HG02870 (cell line): ENCODE measurements around the gene VAMP8.
"Not testable (repeated sequence)": the region's sequence is repeated elsewhere in the genome, so short reads cannot be mapped to it uniquely, and the experiment has no call there.

Source experiments
- ATAC-seq: cut with Tn5 transposase; IDR thresholded peaks from one replicate; pipeline ENCODE4 v1.9.1; 2021; ENCODE audit warnings: mild to moderate bottlenecking, moderate library complexity; ENCODE audit not compliant: unreplicated experiment

VAMP8 gene

DNA sequence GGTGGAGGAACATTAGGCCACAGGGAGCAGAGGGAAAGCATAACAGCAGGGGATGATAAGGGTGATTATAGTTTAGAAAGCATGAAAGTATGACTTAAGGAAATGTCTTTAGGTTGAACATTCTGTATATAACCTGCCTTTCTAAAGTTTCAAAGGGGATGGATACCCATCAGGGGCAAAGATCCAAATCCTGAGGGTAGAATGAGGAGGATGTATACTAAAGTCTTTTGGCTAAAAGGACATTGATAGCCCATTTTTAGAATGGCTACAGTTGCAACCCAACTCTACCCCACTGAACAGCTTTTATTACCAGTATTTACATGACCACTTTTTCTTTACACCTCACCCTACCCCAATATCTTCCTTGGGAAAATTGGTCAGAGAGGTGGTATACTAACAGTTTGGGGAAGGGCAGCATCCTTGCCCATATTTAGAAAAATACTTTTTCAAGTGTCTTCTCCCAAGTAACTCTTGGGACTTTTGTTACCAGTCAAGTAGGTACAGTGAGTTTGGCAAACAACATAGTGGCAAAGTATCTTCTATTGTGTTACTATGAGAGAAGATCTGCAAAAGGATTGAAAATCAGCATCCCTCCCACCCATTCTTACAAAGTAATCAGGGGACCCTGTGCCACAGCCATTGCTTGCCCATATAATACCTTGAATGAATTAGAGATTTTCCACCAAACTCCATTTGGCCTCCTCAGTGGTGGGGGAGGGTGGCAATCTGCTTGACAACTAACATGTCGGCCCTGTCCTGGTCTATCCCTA lies 30.1 kb upstream of the VAMP8 start:
- no peak for ATAC-seq

DNA sequence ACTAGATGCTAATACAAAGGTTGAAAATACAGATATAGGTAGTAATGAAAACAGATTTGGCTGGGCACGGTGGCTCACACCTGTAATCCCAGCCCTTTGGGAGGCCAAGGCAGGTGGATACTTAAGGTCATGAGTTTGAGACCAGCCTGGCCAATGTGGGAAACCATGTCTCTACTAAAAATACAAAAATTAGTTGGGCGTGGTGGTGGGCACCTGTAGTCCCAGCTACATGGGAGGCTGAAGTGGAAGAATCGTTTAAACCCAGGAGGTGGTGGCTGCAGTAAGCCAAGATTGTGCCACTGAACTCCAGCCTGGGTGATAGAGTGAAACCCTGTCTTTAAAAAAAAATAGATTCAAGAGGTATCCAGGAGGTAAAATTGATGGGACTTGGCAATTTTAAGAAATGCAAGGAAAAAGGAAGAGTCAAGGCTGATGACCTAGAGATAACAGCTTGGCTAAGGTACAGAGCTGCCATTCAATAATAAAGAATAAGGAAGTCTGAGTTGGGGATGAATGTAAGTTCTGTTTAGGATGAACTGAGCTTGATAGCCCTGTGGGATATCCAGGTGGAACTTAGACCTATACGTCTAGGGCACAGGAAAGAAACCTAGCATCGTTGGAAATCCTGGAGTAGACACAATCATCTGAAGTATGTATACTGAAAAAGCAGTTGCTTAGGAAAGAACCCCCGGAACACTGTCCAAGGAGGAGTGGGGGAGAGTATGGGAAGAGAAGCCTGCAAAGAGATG lies 29.4 kb upstream of the VAMP8 start:
- ATAC-seq, result no peak

DNA sequence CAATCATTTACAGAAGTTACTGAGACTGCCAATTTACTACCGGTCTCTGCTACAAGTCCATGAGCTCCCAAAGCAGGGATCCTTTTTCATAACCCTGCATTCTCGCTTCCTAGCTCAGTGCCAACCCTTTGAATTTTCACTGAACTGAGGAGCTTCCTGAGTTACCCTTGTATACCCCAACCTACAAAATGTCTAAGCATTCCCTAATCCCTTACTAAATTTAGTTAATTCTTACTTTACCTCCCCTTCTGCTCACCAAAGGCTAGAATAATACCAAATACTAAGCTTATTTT lies 28.8 kb upstream of the VAMP8 start:
- no peak for ATAC-seq

DNA sequence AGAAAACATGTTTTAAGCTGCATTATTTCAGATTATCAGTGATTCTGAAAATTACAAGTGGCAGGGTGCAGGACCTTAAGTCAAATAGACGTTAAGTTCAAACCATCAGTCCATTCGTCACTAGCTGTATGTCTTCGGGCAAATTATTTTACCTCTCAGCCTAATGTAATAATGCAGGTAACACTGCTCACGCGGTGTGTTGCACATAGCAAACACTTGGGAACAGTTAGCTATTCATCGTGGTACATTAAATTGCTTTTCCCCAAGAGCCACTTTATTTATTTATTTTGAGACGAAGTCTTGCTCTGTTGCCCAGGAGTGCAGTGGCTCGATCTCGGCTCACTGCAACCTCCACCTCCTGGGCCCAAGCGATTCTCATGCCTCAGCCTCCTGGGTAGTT lies 28.3 kb upstream of the VAMP8 start:
- ATAC-seq, result no peak

DNA sequence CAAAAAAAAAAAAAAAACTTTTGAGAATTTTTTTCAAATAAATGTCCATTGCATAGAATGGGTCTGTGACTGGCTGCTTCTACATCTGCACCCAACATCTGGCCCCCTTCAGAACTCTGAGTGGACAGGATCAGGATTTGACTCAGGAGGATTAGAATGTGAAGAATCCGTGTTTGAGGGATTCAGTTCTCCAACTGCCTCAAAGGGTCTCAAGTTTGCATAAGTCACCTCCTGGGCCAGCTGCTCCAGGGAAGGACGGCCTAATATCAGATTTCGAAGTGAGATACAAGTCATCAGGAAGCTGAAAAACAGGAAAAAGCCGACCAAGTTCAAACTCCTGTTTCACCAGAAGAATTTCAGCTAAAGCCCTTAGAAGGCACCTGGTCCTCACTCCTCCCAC lies 27.6 kb upstream of the VAMP8 start:
- no peak for ATAC-seq

DNA sequence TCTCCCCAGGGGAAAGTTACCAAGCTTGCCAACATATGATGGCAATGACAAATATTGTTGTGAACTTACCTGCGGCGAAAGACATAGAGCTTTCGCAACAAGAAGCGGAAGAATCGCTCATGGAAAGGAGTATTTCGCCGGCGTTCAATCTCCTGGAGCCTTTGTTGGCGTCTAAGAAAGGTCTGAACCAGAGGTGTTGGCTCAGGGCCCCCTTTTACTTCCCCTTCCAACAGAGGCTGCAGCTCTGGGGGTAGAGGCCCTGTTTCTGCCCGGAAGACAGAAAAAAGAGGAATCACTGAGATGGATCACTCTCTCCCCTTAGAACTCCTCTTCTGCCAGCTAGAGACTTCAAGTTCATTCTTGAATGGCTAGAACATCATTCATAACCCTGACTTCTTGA lies 26.9 kb upstream of the VAMP8 start:
- ATAC-seq, result no peak

DNA sequence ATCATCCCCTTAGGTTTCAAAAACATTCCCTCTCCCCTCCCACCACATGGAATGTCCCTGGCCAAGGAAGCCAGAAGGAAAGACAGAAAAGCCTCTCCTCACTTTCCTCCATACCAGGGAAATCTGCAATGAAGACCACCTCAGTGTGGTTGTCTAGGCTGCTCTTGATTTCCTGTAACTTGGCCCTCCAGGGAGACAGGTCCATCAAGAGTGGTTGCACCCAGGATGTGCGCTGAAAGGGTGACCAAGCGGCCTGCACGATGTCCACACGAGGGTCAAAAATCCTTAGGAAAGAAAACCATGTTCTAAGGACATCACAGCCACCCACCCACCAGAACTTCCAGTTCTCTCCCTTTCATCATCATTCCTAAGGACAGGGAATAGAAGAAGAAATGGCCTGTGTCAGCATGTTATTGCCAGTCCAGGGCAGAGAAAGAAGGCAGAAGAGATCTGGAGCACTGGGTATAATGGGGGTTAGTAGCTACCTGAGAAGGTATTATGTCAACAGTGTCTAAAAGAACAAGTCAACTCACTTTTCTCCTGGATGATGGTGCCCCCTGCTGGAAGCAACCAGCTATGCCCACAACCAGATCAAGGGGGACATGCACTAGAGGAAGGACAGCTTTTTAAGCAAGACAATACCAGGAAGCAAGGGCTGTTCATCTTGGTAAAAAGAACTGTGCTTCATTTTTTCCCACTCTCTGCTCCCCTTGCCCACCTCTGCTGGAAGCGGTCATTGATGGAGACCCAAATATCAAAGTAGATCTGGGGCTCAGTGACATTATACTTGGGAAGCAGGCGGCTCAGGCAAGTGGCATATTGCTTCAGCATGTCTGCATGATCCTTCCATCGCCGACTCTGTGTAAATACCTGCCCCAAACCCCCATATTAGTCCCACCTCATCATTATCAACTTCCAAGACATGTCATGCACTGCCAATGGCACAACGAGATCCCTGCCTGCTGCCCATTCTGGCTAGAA lies 25.4 kb upstream of the VAMP8 start:
- no peak for ATAC-seq

DNA sequence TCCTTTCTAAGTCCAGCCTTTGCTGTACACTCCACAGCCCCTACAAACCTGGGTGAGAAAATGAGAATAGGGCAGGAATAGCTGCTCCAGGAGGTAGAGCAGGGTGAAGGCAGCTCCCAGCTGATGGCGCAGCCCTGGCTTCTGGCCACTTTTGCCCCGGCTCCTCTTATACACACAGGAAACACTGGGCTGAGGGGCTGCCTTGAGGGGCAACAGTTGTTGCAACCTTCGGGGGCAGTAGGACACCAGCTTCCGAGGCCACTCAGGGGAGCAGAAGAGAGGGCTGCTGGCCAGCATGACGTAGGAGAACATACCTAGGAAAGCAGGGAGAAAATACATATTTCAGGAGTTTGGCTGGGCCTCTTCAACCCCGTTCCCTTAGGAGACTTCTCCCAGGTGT lies 24.2 kb upstream of the VAMP8 start:
- ATAC-seq, result no peak

DNA sequence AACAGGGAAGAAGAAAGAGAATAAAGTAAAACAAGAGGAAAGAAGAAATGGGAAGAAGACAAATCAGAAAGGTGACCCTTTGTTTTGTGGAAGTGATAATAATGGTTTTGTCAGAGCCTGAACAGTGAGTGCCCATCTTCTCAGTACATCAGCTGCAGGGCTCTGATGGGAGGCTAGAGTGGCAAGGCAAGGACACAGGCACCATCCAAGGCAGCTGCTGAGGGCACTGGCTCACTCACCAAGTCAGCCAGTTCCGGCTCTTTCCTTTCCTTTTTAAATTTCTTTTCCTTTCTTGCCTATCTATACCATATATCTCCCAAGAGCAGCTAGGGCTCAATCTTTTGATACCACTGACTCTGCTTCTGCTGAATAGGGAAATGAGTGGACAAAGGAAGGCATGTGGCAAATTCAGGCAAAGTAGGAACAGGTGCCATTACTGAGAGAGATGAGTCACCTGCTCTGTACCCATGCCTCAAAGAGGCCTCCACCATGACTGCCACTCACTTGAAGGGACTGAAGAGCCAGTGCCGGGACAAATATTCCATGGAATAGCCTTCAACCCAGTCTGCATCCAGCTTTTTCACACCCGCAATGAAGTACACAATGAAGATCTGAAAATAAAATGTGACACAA lies 22.3 kb upstream of the VAMP8 start:
- no peak for ATAC-seq

DNA sequence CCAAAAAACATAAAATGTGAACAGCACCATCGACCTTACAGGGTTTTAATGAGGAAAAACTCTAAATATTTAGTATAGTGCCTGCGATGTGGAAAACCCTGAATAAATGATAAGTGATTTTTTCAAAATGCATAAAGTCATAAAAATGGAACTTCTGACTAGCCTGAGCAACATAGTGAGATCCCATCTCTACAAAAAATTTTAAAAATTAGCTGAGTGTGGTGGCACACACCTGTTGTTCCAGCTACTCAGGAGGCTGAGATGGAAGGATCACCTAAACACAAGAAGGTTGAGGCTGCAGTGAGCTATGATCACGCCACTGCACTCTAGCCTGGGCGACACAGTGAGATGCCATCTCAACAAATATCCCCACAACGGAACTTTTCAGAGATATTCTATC lies 20.3 kb upstream of the VAMP8 start:
- no peak for ATAC-seq

DNA sequence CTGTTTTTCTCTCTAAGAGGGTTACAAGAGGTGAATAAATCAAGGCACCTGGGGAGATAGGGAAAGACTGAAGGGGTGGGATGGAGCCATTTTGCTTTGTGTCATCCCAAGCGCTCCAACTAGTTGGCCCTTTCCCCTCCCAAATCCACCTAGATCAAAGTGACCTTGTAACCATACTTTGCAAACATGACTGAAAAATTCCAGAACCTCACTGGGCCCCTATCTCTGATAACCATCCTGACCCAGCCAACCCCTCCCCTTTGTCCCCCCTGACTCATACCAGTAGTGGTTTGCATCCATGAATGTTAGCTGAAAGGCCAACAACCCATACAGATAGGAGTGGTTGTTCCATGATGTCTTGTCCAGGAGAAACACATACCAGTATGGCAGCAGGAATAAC lies 19.2 kb upstream of the VAMP8 start:
- ATAC-seq, result no peak

DNA sequence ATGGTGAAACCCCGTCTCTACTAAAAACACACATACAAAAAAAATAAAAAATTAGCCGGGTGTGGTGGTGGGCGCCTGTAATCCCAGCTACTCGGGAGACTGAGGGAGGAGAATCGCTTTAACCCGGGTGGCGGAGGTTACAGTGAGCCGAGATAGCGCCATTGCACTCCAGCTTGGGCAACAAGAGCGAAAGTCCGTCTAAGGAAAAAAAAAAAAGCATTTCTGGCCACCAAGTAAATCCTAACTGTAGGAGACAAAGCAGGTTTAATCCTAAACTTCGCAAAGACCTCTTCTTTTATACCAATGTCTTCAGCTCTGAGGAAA lies 17.0 kb upstream of the VAMP8 start:
- not testable (repeated sequence) for ATAC-seq

DNA sequence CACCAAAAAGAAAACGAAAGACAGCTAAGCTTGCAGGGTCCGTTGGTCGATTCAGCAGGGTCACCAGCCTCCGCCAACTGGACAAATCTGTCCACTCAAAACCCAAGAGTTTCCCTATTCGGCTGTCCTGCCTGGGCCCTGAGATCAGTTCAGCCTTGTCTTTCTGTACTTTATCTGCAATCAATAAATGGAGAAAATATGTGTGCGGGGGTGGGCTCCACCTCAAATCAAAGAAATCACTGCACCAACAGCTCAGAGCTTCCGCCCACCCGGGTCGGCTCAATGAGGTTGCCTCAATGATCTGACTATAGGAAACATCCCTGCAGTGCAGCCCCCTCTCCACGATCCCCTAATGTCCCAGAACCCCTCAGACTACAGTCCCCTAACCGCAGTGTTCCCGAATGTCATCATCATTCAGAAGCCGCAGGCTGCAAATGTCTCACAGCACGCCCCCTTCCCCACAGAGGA lies 16.5 kb upstream of the VAMP8 start:
- peak; percentile 18 for ATAC-seq

DNA sequence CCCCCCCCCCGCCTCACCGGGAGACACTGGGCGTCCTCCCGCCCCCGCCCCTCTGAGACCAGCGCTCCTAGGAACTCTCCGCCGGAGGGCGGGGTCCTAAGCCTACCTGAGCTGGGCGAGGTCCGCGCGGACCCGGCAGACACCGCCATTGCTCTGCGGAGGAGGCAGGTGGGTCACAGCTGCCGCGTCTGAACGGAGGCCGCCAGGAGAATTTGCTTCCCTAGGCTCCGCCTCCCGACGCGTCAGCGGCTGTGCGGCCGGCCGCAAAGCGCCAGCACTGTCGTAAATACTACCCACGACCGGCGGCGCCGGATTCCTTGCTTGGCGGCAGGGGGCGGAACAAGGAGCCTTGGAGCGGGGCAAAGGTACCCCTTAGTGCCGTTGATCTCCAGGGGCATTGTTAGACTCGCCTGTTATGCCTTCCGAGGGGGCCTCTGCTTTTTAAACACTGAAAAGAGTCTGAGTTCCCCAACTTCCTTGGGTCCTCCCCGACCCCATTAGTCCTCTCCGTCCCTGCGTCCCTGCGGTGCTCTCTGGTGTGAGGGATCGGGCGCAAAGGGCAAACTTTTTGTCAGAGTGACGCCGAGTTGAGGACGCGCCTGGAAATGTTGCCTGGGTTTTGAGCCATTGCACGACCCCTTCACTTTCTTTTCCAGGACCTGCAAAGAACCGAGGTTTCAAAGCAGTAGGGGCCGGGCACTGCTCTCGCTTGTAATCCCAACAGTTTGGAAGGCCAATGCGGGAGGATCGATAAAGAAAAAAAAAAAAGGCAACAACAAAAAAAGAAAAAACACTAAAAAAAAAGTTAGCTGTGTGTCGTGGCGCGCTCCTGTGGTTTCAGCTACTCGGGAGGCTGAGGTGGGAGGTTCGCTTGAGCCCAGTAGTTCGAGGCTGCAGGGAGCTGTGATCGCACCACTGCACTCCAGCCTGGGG lies 15.8 kb upstream of the VAMP8 start, which contains the start of gene GGCX:
TSS of gene GGCX (minus strand) at position 214 of the 933 bp plus-strand sequence. CDS start at position 149, 65 bp downstream.
- ATAC-seq, result peak; percentile 85

DNA sequence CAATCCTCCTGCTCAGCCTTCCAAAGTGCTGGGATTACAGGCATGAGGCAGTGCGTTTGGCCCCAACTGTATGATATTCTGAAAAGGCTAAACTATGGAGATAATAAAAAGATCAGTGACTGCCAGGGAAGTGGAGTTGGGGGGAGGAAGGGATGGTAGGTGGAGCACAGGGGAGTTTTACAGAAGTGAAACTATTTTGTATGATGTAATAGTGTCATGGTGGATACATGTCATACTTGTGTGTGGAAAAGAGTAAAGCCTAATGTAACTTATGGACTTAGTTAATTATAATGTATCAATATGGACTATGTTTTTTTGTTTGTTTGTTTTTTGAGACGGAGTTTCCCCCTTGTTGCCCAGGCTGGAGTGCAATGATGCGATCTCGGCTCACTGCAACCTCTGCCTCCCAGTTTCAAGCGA lies 13.2 kb upstream of the VAMP8 start:
- ATAC-seq, result no peak

DNA sequence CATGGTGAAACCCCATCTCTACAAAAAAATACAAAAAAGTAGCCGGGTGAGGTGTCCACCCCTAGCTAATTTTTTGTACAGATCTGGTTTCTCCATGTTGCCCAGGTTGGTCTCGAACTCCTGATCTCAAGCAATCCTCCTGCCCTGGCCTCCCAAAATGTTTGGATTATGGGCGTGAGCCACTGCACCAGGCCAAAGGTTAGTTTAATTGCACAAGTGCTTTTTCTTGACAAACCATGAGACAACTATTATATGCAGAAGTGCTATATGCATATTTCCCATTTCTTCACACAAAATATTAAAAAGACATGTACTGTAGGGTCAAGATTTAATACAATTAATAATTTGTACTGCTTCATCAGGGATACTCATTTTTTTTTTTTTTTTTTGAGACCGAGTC lies 11.1 kb upstream of the VAMP8 start:
- no peak for ATAC-seq

DNA sequence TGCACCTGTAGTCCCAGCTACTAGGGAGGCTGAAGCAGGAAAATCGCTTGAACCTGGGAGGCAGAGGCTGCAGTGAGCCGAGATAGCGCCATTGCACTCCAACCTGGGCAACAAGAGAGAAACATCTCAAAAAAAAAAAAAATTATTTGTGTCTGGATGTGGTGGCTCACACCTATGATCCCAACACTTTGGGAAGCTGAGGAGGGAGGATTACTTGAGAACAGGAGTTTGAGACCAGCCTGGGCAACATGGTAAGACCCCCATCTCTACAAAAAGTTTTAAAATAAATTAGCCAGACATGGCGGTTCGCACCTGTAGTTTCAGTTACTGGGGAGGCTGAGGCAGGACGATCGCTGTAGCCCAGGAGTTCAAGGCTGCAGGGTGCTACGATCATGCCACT lies 1.6 kb upstream of the VAMP8 start:
- ATAC-seq, result no peak

DNA sequence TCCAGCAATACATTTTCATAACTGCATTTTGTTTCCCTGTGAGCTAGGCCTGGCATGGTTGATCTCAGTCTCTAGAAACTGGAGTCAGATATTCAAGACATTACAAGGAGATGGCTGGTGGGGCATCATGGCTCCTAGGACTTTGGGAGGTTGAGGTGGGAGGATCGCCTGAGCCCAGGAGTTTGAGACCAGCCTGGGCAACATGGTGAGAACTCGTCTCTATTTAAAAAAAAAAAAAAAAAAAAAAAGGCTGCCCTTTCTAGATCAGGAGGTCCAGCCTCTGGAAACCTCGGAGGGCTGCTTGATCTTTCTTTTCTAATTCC lies 362 bp upstream of the VAMP8 start:
- ATAC-seq, result no peak

DNA sequence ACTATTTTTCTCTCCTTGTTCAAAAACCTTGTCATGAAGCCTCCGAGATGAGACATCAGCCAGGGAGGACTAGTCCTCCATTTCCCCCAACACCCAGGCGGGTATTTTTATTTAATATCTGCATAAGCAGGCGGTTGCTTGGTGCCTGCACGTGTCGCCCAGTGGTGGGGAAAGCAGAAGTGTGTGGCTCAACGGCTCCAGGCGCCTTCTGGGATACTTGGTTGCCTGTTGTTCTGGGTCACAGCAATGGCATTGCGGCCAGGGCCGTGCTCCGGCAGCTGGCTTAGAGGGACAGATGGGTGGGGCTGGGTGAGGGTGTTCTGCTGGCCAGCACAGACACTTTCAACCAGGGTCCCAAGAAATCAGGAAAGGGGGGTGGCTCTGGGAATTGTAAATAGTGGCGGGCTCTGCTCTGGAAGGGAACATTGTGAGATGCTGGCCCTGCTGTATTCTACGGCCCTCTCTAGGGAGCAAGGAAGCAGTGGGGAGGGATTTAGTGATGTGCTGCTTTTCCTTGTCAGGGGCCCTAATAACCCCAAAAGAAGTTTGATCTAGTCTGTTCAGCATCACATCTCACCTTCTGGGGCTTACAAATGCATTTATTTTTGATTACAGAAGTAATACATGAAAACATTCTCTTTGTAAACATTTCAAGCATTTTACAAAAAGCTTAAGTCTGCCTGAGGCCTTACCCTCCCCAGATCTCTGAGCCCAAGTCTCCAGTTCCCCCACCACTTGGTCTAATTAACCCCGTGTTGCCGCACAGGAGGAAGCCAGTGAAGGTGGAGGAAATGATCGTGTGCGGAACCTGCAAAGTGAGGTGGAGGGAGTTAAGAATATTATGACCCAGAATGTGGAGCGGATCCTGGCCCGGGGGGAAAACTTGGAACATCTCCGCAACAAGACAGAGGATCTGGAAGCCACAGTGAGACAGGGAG lies 1.1 kb downstream of the VAMP8 start:
- ATAC-seq, result no peak
